HG02981 (cell line): Measurements from ENCODE around the gene CD300LB.
"Not testable (repeated sequence)": the region's sequence is repeated elsewhere in the genome, so short reads cannot be mapped to it uniquely, and the experiment has no call there.

Experiments
- ATAC-seq: cut with Tn5 transposase; IDR thresholded peaks from one replicate; pipeline ENCODE4 v1.9.1; 2021; ENCODE audit warnings: mild to moderate bottlenecking, moderate library complexity; ENCODE audit not compliant: unreplicated experiment

Gene CD300LB

GRCh38 chr17:74531231-74531761, at the start of gene CD300LB:
TSS of gene CD300LB (minus strand) at chr17:74531475. CDS start at chr17:74531350, 125 bp downstream.
- no peak for ATAC-seq

DNA sequence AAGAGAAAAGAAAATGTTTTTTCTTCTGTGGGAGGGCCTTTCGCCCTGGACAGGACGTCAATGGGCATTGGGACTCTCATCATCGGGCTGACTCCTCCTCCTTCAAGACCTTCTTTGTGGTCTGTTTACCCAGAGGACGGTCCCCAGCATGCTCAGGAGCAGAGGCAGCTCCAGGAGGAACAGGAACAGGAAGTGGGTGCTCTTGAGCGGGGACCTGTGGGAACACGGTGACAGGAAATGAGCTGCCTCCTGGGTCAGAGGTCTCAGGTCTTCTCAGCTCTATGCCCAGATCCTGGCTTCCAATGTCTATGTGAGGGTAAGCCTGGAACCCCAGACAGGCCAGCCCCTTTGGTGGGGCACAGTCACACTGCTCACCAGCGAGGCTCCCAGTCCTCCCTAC, 48.6 kb upstream of the CD300LB start:
- ATAC-seq: no peak

DNA sequence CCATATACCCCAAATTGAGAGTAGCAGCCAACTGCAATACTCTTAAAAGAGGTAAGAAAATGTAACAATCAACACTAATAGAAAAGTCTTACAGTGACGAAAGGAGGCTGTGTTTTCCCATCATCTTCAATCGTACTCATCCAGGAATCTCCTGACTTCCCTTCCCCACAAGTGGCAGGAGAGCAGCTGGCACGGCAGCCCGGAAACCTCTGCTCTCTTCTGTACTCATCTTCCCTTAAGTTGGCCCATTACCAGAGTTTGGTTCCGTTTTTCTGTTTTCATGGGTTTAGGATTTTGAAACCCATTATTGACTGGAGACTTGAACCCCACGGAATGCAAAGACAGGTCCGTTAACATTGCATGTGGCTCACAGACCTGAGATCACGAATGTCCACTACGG, 47.7 kb upstream of the CD300LB start:
- ATAC-seq: no peak

DNA sequence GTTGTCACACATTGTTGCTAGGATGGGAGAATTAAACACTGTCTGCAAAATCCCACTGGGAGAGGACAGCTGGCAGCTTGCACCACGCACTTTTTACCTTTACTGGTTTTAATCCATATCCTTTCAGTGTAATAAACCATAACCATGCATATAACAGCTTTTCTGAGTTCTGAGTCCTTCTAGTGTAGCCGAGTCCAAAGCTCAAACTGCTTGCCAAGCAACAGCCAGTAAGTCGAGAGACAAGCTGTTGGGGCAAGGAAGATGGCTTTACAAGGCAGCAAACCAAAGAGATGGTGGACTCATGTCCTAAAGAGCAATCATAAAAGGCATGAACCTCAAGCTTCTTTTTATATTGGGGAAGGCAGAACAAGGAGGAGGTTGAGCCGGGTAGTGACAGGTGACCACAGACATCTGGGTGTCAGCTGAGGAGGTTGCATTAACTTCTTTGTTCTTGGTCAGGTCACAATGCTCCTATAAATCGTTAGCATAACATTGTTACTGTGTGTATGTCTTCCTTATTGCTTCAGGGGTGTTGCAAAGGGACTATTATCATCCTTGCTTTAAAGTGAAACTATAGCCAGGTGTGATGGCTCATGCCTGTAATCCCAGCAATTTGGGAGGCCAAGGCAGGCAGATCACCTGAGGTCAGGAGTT, 43.3 kb upstream of the CD300LB start:
- ATAC-seq: no peak

- not testable (repeated sequence) for ATAC-seq
Measured at GRCh38 chr17:74573635-74574034, 42.4 kb upstream of the CD300LB start.

GRCh38 chr17:74573169-74573568, 41.9 kb upstream of the CD300LB start:
- no peak for ATAC-seq

GRCh38 chr17:74571621-74572270, 40.5 kb upstream of the CD300LB start:
- ATAC-seq: no peak

GRCh38 chr17:74569020-74570003, 38.0 kb upstream of the CD300LB start:
- ATAC-seq: no peak

DNA sequence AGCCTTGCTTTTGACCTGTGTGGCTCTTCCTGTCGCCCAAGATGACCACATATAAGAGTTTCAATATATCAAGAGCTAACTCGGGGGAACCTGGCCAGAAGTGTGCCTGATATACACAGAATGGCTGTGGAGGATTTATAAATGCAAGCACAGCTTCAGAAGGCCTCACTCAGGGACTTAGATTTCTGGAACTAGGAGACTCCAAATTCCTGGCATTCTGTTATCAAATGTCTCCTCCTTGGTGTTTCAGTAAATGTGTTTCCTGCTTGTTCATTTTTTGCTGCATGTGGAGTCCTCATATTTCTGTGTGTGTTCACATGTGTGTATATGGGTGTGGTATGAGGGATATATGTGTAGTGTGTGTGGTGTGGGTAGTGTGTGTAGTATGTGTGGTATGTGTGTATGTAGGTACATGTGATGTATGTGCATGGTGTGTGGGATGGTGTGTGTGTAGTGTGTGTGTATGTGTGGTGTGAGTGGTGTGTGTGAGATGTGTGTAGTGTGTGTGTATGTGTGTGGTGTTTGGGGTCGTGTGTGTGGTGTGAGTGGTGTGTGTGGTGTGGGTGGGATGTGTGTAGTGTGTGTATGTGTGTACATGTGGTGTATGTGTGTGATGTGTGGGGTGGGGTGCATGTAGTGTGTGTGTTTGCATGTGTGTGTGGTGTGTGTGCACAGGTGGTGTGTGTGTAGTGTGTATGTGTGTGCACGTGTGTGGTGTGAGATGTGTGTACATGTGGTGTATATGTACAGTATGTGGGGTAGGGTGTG, 37.0 kb upstream of the CD300LB start:
- ATAC-seq: no peak

GRCh38 chr17:74567397-74567796, 36.1 kb upstream of the CD300LB start, which contains the start of gene CD300H:
TSS of gene CD300H (minus strand) at chr17:74567509.
- ATAC-seq: no peak

DNA sequence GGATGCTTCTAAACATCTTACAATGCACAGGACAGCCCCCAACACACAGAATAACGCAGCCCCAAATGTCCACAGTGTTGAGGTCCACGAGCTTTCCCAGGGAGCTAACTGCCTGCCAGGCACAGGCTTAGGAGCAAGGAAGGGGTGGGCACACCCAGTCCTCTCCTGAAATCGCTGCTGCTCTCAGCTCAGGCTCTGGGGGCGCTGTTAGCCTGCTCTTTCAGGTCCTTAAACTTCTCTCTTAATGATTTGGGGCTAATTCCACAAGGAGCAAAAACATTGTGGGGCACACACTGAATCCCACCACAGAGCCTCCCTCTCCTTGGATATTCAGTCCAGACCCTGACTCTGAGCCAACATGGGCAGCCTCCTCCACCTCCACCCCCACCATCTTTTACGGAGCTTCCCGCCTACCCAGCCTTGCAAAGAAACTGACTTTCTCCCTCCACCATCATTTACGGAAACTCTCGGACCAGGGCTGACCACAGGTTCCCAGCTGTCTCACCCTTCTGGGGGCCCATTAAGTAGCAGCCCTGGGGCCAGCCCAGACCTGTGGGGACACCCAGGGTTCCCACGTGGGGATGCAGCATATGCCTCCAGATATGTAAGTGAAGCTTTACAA, 35.0 kb upstream of the CD300LB start:
- ATAC-seq: no peak

GRCh38 chr17:74565126-74565525, 33.9 kb upstream of the CD300LB start:
- ATAC-seq: no peak

GRCh38 chr17:74563358-74563757, 32.1 kb upstream of the CD300LB start:
- ATAC-seq: no peak

- no peak for ATAC-seq
Measured at GRCh38 chr17:74561586-74561985, 30.3 kb upstream of the CD300LB start.

- ATAC-seq: no peak
Measured at GRCh38 chr17:74558882-74559519, 27.7 kb upstream of the CD300LB start.

DNA sequence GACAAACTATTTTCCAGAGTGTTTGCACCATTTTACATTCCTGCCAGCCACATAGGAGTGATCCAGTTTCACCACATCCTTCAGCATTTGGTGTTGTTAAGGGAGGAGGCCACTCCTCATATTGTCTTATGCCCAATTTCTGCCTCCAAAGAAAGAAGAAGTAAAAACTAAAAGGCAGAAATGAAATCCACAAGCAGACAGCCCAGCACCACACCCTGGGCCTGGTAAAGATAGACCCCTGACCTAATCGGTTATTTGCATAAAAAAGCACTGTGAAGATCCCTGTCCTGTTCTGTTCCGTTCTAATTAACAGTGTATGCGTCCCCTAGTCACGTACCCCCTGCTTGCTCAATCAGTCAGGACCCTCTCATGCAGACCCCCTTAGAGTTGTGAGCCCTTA, 27.1 kb upstream of the CD300LB start:
- ATAC-seq: not testable (repeated sequence)

GRCh38 chr17:74555427-74555940, 24.2 kb upstream of the CD300LB start:
- ATAC-seq: no peak

DNA sequence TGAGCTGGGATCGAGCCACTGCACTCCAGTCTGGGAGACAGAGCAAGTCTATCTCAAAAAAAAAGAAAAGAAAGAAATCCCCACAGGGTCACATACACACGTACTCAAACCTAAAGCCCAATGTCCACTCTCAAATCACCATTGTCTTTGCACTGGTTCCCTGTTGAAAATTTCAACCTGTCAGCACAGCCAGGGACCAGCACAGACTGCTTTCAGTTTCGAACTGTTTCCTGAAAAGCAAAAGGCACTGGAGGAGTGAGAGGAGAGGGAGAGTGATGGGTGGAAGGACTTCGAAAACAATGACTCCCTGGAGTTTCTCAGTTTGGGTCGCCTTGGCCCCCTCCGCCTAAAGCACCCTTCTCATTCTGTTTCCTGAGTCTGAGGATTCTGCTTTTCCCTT, 23.6 kb upstream of the CD300LB start:
- ATAC-seq: no peak

- ATAC-seq: no peak
Measured at GRCh38 chr17:74552037-74552436, 20.8 kb upstream of the CD300LB start.
